Muscle layer of duodenum (tissue), 2 donors: ENCODE measurements around the gene TMEM132C.

Experiments used
- H3K27ac ChIP-seq: one replicate; pipeline ENCODE4 v1.7.0; 2013; ENCODE audit warnings: mild to moderate bottlenecking, low read length
- H3K27me3 ChIP-seq: one replicate; pipeline ENCODE4 v1.7.0; 2013; ENCODE audit warnings: low read depth, mild to moderate bottlenecking, control low read depth, low read length
- H3K36me3 ChIP-seq, 2 donors: one replicate each; pipeline ENCODE4 v1.7.0; 2013; ENCODE audit warnings: low read length in 2 of 2, control low read depth in 1 of 2, mild to moderate bottlenecking in 1 of 2; ENCODE audit not compliant: insufficient read depth in 2 of 2, control insufficient read depth in 1 of 2
- H3K4me1 ChIP-seq, 2 donors: one replicate each; pipeline ENCODE4 v1.7.0; 2013; ENCODE audit warnings: low read length in 2 of 2, mild to moderate bottlenecking in 2 of 2, control low read depth in 1 of 2, moderate library complexity in 1 of 2; ENCODE audit not compliant: insufficient read depth in 2 of 2, control insufficient read depth in 1 of 2
- H3K4me3 ChIP-seq, 2 donors: one replicate each; pipeline ENCODE4 v1.7.0; 2013; ENCODE audit warnings: low read length in 2 of 2, low read depth in 1 of 2, mild to moderate bottlenecking in 1 of 2
- H3K9me3 ChIP-seq, 2 donors: one replicate each; pipeline ENCODE4 v1.7.0; 2013; ENCODE audit warnings: low read length in 2 of 2, control low read depth in 1 of 2, mild to moderate bottlenecking in 1 of 2; ENCODE audit not compliant: control insufficient read depth in 1 of 2
- donor health status: healthy.

Gene TMEM132C

GRCh38 chr12:128755566-128755965 is 488.6 kb downstream of the TMEM132C start:
- H3K4me3 ChIP-seq = no peak overlapping the region
- H3K4me1 ChIP-seq = no peaks in the 10 kb centered on the region
- H3K27me3 ChIP-seq = no peaks in the 10 kb centered on the region
- H3K27ac ChIP-seq = no peak overlapping the region
- no peaks in the 10 kb centered on the region for H3K36me3 ChIP-seq
- no peaks in the 10 kb centered on the region for H3K9me3 ChIP-seq
